ENCODE measurements around the gene SLC18A3. TPM values are rescaled to one million over a fixed set of nuclear protein-coding genes. Genes with fewer than 3 reads are reported as not detected.

SLC18A3 gene
- not detected in 2 replicates for total RNA-seq

DNA sequence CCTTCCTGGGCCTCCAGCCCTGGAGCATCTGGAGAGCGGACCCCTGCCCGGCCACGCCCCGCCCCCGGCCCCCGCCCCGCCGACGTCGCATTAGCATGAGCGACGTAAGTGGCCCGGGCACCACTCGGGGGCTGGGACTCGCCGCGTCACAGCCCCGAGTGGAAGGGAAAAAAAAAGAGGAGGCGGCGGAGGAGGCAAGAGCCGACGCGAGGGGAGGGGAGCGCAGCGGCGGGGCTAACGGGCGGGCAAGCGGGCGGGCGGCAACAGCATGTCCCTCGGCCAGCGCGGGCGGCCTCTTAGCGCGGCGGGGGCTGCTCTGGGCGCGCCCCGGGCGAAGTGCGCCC, at the start of gene SLC18A3:
TSS of gene SLC18A3 (plus strand) at position 197 of the 344 bp plus-strand sequence. CDS start 431 bp downstream, outside the sequence.

DNA sequence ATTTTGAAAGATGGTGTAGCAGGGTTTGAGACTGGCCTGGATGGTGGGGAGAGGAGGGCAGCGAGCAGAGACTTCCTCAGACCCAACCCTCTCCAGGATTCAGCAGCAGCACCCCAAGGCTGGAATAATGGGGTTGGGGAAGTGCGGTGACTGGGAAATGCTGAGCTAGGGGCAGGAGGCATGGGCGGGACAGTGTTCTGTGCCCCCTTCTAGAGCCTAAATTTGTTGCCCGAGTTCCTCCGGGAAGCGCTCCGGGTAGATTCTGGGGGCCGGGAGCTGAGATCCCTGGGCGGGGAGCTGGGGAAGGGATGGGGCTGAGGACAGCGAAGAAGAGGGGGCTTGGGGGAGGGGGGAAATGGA, 3.8 kb downstream of the SLC18A3 start, which contains the start of gene CHAT:
TSS of gene CHAT (plus strand) at position 156 of the 360 bp plus-strand sequence. CDS start at position 309, 153 bp downstream.

Other genes starting within 250 kb of the SLC18A3 start
- not detected in 2 replicates for gene DRGX, start 214.2 kb upstream of the SLC18A3 start, total RNA-seq
- gene ERCC6, start 71.2 kb upstream of the SLC18A3 start, total RNA-seq = 74.6 and 90.2 TPM in 2 replicates
- not detected in 2 replicates for gene CHAT, start 3.7 kb downstream of the SLC18A3 start, total RNA-seq
- gene C10orf53, start 69.3 kb downstream of the SLC18A3 start, total RNA-seq = not detected in 2 replicates
- gene OGDHL, start 152.0 kb downstream of the SLC18A3 start, total RNA-seq = 0.26 and 1.7 TPM in 2 replicates